K562 (cell line): Measurements from ENCODE around the gene NFIC. TPM values are rescaled to one million over a fixed set of nuclear protein-coding genes. Genes with fewer than 3 reads are reported as not detected.
A peak's percentile ranks its signal among the peaks of the same experiment; 100 is the strongest.

Experiments used
- ATAC-seq: fragments of 200-7000 bp; cut with Tn5 transposase; 3 replicates; pipeline ENCODE4 v1.9.1; 2020; ENCODE audit warnings: moderate library complexity
- BruUV-seq: library from RNA; stranded (reverse); fragments of 400-500 nt; replicated peaks from 2 replicates; lab custom pipeline; 2021; lab: Mats Ljungman, UMichigan
- CTCF ChIA-PET: fragments of 300-600 bp; formaldehyde crosslinking; extraction: SDS; loops from one replicate; lab custom pipeline; 2021; ENCODE audit warnings: low intra/inter-chr PET ratio; lab: Yijun Ruan, JAX
- POLR2A ChIA-PET: fragments of 300-600, 350-650 bp; sonication (Branson Sonifier 250); formaldehyde crosslinking; extraction: SDS; loops from one replicate; lab custom pipeline; 2021; ENCODE audit warnings: antibody characterized with exemption, inconsistent platforms; lab: Yijun Ruan, JAX
- DNase-seq, 4 experiments: peaks; one replicate each; pipeline versions ENCODE4 v3.0.0 to v3.0.0-alpha.2; 2011 to 2018; ENCODE audit warnings: low spot score in 3 of 4, mixed read lengths in 3 of 4; ENCODE audit errors: extremely low read depth in 1 of 4
- FAIRE-seq: peaks from 2 replicates; lab custom pipeline; 2011; peaks lifted over from hg19 to GRCh38; lab: Jason Lieb, UNC
- H2AFZ ChIP-seq: 2 replicates; pipeline ENCODE4 v1.6.0; 2011; ENCODE audit warnings: low read depth, low read length, control low read depth, inconsistent platforms
- H3K27ac ChIP-seq: fragments of 200-600 bp; 3 replicates; pipeline ENCODE4 v1.8.0; 2011; ENCODE audit warnings: low read depth, mild to moderate bottlenecking, control low read depth, inconsistent platforms, low read length, moderate library complexity, mixed read lengths; ENCODE audit errors: extremely low read depth
- H3K27me3 ChIP-seq, 2 experiments: fragments of 300-600 bp in 1 of 2; 2 replicates in 1 of 2; 3 replicates in 1 of 2; pipeline versions ENCODE4 v1.6.0 to v1.8.0; 2011; ENCODE audit warnings: inconsistent platforms in 2 of 2, low read length in 2 of 2, mild to moderate bottlenecking in 1 of 2, mixed read lengths in 1 of 2, moderate library complexity in 1 of 2; ENCODE audit not compliant: control insufficient read depth in 2 of 2, insufficient read depth in 2 of 2
- H3K36me3 ChIP-seq: fragments of 300-600 bp; 3 replicates; pipeline ENCODE4 v1.8.0; 2011; ENCODE audit warnings: mild to moderate bottlenecking, low read length, inconsistent platforms; ENCODE audit not compliant: control insufficient read depth, insufficient read depth
- H3K4me1 ChIP-seq, 2 experiments: fragments of 200-600 bp in 1 of 2; replicated peaks in 1 of 2; 2 replicates in 1 of 2; 3 replicates in 1 of 2; pipeline versions ENCODE4 v1.5.1 to v1.8.0; 2011; ENCODE audit warnings: inconsistent platforms in 2 of 2, low read length in 2 of 2, mild to moderate bottlenecking in 1 of 2, mixed read lengths in 1 of 2, moderate library complexity in 1 of 2; ENCODE audit not compliant: control insufficient read depth in 2 of 2, insufficient read depth in 2 of 2
- H3K4me2 ChIP-seq: 2 replicates; pipeline ENCODE4 v1.6.1; 2011; ENCODE audit warnings: low read length, control low read depth, inconsistent platforms, mixed read lengths; ENCODE audit not compliant: insufficient read depth
- H3K4me3 ChIP-seq: fragments of 200-600 bp; sonication (generic), shearing (Covaris generic); 2 replicates; pipeline ENCODE4 v1.5.1; 2016; ENCODE audit warnings: control low read depth, inconsistent platforms
- H3K79me2 ChIP-seq: fragments of 200-600 bp; 3 replicates; pipeline ENCODE4 v1.8.0; 2011; ENCODE audit warnings: low read length, inconsistent platforms; ENCODE audit not compliant: control insufficient read depth, insufficient read depth
- H3K9ac ChIP-seq, 2 experiments: 2 replicates each; pipeline versions ENCODE4 v1.6.0 to v1.6.1; 2011; ENCODE audit warnings: low read depth in 2 of 2, low read length in 2 of 2, control low read depth in 1 of 2, inconsistent platforms in 1 of 2, mild to moderate bottlenecking in 1 of 2, mixed read lengths in 1 of 2; ENCODE audit not compliant: insufficient read depth in 1 of 2
- H3K9me1 ChIP-seq: one replicate; pipeline ENCODE4 v1.6.0; 2011; ENCODE audit warnings: inconsistent platforms, mild to moderate bottlenecking, low read length, moderate library complexity; ENCODE audit not compliant: control insufficient read depth, insufficient read depth
- H3K9me3 ChIP-seq: replicated peaks from 2 replicates; pipeline ENCODE4 v1.5.1; 2011; ENCODE audit warnings: low read depth, low read length, inconsistent platforms; ENCODE audit not compliant: control insufficient read depth, insufficient read depth
- H4K20me1 ChIP-seq: replicated peaks from 2 replicates; pipeline ENCODE4 v1.6.1; 2011; ENCODE audit warnings: low read length, inconsistent platforms, mixed read lengths; ENCODE audit not compliant: control insufficient read depth, insufficient read depth
- E2F6 ChIP-seq, 2 experiments: IDR thresholded peaks; 2 replicates each; pipeline ENCODE4 v1.6.1; 2011; ENCODE audit warnings: borderline replicate concordance in 1 of 2, control low read depth in 1 of 2, low read depth in 1 of 2, low read length in 1 of 2, mild to moderate bottlenecking in 1 of 2, mixed read lengths in 1 of 2, moderate library complexity in 1 of 2; ENCODE audit not compliant: insufficient read depth in 1 of 2, insufficient read length in 1 of 2, poor library complexity in 1 of 2, severe bottlenecking in 1 of 2; ENCODE audit errors: extremely low read depth in 1 of 2
- ETV6 ChIP-seq, 3 experiments: fragments of 150-350 bp in 1 of 3; sonication (generic) in 1 of 3; formaldehyde crosslinking in 1 of 3; IDR thresholded peaks; 2 replicates each; pipeline versions ENCODE4 v1.6.1 to v1.8.0; 2014 to 2022; ENCODE audit warnings: borderline replicate concordance in 2 of 3, low read depth in 2 of 3, antibody characterized with exemption in 1 of 3, low read length in 1 of 3, mild to moderate bottlenecking in 1 of 3, missing genetic modification reagents in 1 of 3
- HMBOX1 ChIP-seq: sonication (generic); IDR thresholded peaks from 2 replicates; pipeline ENCODE4 v1.6.1; 2016
- HNRNPL ChIP-seq: fragments of 200-400 bp; formaldehyde crosslinking; IDR thresholded peaks from 2 replicates; pipeline ENCODE4 v1.6.1; 2017; ENCODE audit warnings: low read depth, mild to moderate bottlenecking, low read length
- whole genome bisulfite sequencing: fragments of 100-300 bp; shearing (Covaris generic); methylation state at CpG from one replicate; pipeline ENCODE4 v1.1.6; 2016; ENCODE audit warnings: low coverage, mixed read lengths; ENCODE audit not compliant: insufficient coverage; ENCODE audit errors: missing lambda C conversion rate; 5-methylcytosine and 5-hydroxymethylcytosine counted together
- in situ Hi-C: fragments of 300-500 bp; cut with MboI; formaldehyde crosslinking; loops from 4 replicates; pipeline ENCODE4 v1.15.0; 2018; ENCODE audit warnings: inconsistent platforms, mixed read lengths
- intact Hi-C: fragments of 100-400 bp; cut with micrococcal nuclease; formaldehyde crosslinking; loops from 2 replicates; pipeline ENCODE4 v1.14.2; 2022
- polyA plus RNA-seq, 8 experiments: library from polyadenylated mRNA; depleted of rRNA in 4 of 8; stranded (reverse) in 5 of 8; unstranded in 3 of 8; fragments of >200 nt; fragmentation: Nextera tagmentation in 2 of 8; fragmentation: Illumina TruSeq in 1 of 8; extraction: Ambion mirVana in 2 of 8; extraction: Trizol in 1 of 8; gene quantifications; 2 replicates each; pipeline versions ENCODE4 v1.2.1 to v1.2.3, GENCODE V29; 2011 to 2014; ENCODE audit warnings: inconsistent platforms in 1 of 8, missing spikeins in 1 of 8
- total RNA-seq, 7 experiments: library from RNA; depleted of rRNA in 6 of 7; stranded (reverse); fragments of >200 nt in 6 of 7; fragmentation: Illumina TruSeq in 2 of 7; extraction: Trizol in 2 of 7; gene quantifications; 2 replicates each; pipeline versions ENCODE4 v1.2.1 to v1.2.3, GENCODE V29; 2011 to 2021; ENCODE audit warnings: low replicate concordance in 1 of 7
- TF ChIP-seq, protein P1 (sequence below): sonication (generic); formaldehyde crosslinking; IDR thresholded peaks from 2 replicates; pipeline ENCODE4 v1.8.0; 2023; ENCODE audit warnings: missing genetic modification reagents, mild to moderate bottlenecking, borderline replicate concordance

Gene NFIC
- total and polyA plus RNA-seq, 9 of the 15 experiments (the other 6 are each of a cell fraction or from before 2014, with no cell fraction given), result 0.71 to 62.1 (median 6.9) TPM

GRCh38 chr19:3319643-3320353 lies 46.6 kb upstream of the NFIC start (continued):
- 0 out of 2 replicates have a peak, but pooled peaks have one; percentile 26 for TF ChIP-seq HNRNPL
- TF ChIP-seq, protein P1, sequence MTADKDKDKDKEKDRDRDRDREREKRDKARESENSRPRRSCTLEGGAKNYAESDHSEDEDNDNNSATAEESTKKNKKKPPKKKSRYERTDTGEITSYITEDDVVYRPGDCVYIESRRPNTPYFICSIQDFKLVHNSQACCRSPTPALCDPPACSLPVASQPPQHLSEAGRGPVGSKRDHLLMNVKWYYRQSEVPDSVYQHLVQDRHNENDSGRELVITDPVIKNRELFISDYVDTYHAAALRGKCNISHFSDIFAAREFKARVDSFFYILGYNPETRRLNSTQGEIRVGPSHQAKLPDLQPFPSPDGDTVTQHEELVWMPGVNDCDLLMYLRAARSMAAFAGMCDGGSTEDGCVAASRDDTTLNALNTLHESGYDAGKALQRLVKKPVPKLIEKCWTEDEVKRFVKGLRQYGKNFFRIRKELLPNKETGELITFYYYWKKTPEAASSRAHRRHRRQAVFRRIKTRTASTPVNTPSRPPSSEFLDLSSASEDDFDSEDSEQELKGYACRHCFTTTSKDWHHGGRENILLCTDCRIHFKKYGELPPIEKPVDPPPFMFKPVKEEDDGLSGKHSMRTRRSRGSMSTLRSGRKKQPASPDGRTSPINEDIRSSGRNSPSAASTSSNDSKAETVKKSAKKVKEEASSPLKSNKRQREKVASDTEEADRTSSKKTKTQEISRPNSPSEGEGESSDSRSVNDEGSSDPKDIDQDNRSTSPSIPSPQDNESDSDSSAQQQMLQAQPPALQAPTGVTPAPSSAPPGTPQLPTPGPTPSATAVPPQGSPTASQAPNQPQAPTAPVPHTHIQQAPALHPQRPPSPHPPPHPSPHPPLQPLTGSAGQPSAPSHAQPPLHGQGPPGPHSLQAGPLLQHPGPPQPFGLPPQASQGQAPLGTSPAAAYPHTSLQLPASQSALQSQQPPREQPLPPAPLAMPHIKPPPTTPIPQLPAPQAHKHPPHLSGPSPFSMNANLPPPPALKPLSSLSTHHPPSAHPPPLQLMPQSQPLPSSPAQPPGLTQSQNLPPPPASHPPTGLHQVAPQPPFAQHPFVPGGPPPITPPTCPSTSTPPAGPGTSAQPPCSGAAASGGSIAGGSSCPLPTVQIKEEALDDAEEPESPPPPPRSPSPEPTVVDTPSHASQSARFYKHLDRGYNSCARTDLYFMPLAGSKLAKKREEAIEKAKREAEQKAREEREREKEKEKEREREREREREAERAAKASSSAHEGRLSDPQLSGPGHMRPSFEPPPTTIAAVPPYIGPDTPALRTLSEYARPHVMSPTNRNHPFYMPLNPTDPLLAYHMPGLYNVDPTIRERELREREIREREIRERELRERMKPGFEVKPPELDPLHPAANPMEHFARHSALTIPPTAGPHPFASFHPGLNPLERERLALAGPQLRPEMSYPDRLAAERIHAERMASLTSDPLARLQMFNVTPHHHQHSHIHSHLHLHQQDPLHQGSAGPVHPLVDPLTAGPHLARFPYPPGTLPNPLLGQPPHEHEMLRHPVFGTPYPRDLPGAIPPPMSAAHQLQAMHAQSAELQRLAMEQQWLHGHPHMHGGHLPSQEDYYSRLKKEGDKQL (CRISPR knock-in tag), result no peak

- in situ Hi-C loops, result loop anchor here (10.0 kb wide), 1 partner anchor 384 kb away; the partner anchor contains the start of genes PIP5K1C and TJP3
Observed at GRCh38 chr19:3320354-3320670, 46.1 kb upstream of the NFIC start.

More at GRCh38 chr19:3320354-3320670, 46.1 kb upstream of the NFIC start:
- intact Hi-C loops, result loop anchor here (10.0 kb wide), 1 partner anchor 384 kb away; the partner anchor contains the start of genes PIP5K1C and TJP3
- FAIRE-seq (no peak), DNase-seq (peak in 1 of 4 experiments; percentile 5), ATAC-seq (no peak)
- no peak overlapping the region for H3K4me2 ChIP-seq
- TF ChIP-seq ETV6 (IDR thresholded peaks at IDR 0.05; ENCODE audit: borderline replicate concordance in 1 of 2, low read depth in 2 of 2, low read length in 1 of 2), result no peak
- TF ChIP-seq ETV6 (CRISPR knock-in tag; IDR thresholded peaks at IDR 0.05; ENCODE audit: borderline replicate concordance), result no peak
- TF ChIP-seq HNRNPL, result 0 out of 2 replicates have a peak, but pooled peaks have one; percentile 12
- TF ChIP-seq HMBOX1, result no peak
- TF ChIP-seq E2F6 (IDR thresholded peaks at IDR 0.05; ENCODE audit: borderline replicate concordance in 1 of 2, extremely low read depth in 1 of 2, insufficient read depth in 1 of 2, insufficient read length in 1 of 2, low read depth in 1 of 2, low read length in 1 of 2, poor library complexity in 1 of 2, severe bottlenecking in 1 of 2), result no peak
- no peak overlapping the region for H3K4me3 ChIP-seq
- peaks cover 0 to 12% of the 10 kb centered on the region in 2 experiments; a peak in 3 of 5 replicates for H3K4me1 ChIP-seq
- H3K27ac ChIP-seq, result no peak overlapping the region
- CTCF ChIA-PET, result no interaction called here
- BruUV-seq, result no TSS peak
- POLR2A ChIA-PET, result no interaction called here
- no peaks in the 10 kb centered on the region for H3K9me1 ChIP-seq
- H3K36me3 ChIP-seq, result no peaks in the 10 kb centered on the region
- no peak overlapping the region for H3K9ac ChIP-seq
- peaks cover 0 to under 1% of the 10 kb centered on the region in 2 experiments; a peak in 1 of 5 replicates for H3K27me3 ChIP-seq
- H3K9me3 ChIP-seq, result no peaks in the 10 kb centered on the region; the same call in 1 of the 2 replicates
- peaks cover 5% of the 10 kb centered on the region; the same call in 1 of the 2 replicates for H4K20me1 ChIP-seq
- 37% methylated on average over 15 of the region's 29 CpGs for WGBS
- no peaks in the 10 kb centered on the region for H3K79me2 ChIP-seq
- no peak overlapping the region for H2AFZ ChIP-seq
